Left lobe of liver (tissue), 1 donor: ENCODE measurements around the gene OTULINL. TPM values are rescaled to one million over a fixed set of nuclear protein-coding genes. Genes with fewer than 3 reads are reported as not detected.

Experiments
- total RNA-seq: library from RNA; stranded (reverse); gene quantifications from one replicate; pipeline ENCODE4 v1.2.1, GENCODE V29; 2021
- donor health status: DM: no; HTN: yes; CAD: no.

The OTULINL gene
- total RNA-seq, 1 donor from 2014 or later, result 1.4 TPM

Other genes starting within 250 kb of the OTULINL start
- 32.1 TPM for gene OTULIN, start 82.9 kb downstream of the OTULINL start, total RNA-seq